NT2/D1 (cell line): Measurements from ENCODE around the gene TRIM47.

ENCODE experiments used
- YY1 ChIP-seq: IDR thresholded peaks from 2 replicates; pipeline ENCODE4 v1.6.1; 2011; ENCODE audit not compliant: insufficient read length, insufficient read depth
- ZNF274 ChIP-seq: IDR thresholded peaks from 2 replicates; pipeline ENCODE4 v1.6.1; 2011; ENCODE audit warnings: mild to moderate bottlenecking, low read depth, low read length

- TF ChIP-seq ZNF274 (no peak), YY1 (no peak)
Observed at GRCh38 chr17:75832652-75833400, 45.6 kb downstream of the TRIM47 start.
